AML-193 (cell line): Measurements from ENCODE around the gene GLB1L2.

Experiments
- DNase-seq, 2 experiments: peaks; one replicate each; lab custom pipeline; 2025; lab: John Stamatoyannopoulos, UW

Gene GLB1L2

DNA sequence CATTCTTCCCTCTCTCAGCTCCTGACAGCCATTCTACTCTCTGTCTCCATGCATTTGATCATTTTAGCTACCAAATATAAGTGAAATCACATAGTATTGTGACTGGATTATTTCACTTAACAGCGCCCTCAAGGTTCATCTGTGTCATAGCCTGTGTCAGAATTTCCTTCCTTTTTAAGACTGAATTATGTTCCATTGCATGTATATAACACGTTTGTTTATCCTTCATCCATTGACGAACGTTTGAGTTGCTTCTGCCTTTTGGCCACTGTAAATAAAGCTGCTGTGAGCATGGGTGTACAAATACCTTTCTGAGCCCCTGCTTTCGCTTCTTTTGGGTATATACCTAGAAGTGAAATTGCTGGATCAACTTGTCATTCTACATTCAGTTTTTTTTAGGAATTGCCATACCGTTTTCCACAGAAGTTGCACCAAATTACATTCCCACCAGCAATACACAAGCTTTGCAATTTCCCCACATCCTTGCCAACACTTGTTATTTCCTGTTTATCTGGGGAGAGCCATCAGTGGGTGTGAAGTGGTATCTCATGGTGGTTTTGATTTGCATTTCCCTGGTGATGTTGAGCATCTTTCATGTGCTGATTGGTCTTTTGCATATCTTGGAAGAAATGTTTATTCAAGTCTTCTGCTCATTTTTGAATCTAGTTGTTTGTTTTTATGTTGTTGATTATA is 17.5 kb downstream of the GLB1L2 start:
- DNase-seq = no peak

DNA sequence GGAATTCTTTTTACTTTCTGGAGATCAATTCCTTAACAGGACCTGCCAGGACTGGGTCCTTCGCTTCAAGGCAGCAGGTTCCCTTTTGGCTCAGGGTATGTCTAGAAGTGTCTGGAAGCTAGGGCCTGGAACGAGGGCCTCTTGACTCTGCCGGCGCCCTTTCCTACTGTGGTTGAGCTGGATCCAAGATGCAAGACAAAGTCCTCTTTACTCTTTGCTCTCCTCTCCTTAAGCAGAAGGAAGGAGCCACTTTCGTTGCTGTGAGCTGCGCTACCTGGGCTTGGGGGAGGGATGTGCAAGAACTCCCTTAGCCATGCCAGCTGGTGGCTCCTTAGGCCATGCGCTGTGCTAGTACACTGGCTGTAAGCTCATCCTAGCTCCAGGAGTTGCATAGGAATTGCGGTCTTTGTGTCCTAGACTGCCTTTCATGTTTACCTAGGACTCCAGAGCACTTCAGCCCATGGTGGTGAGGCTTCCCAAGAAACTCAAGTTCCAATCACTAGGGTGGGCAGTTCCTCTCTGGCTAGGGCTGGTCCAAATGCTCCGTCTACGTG is 18.1 kb downstream of the GLB1L2 start:
- DNase-seq = no peak

DNA sequence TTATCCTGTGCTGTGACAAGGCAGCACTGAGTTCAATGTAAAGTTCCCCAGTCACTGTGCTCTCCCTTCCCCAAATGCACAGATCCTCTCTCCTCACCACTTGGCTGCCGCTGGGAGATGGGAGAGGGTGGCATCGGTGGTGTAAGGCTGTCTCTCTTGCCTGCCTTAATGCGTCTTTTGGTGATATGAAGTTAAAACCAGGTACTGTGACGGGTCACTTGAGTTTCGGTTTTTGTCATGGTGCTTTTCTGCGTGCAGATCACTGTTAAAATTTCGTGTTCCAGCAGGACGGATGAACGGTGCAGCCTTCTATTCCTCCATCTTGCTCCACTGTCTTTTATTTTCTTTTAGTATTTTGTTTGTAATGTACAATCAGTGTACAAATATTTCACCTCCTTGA is 18.6 kb downstream of the GLB1L2 start:
- no peak for DNase-seq

DNA sequence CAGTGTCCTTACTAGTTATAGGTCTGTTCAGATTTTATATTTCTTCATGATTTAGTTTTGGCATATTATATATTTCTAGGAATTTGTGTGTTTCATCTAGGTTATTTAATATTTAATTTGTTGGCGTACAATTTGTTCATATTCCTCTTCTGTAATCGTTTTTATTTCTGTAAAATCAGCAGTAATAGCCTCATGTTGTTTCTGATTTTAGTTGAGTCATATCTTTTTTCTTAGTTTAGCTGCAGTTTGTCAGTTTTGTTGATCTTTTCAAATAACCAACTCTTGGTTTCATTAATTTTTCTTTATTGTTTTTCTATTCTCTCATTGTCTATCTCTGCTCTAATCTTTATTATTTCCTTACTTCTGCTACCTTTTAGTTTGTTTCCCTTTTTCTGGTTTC is 20.3 kb downstream of the GLB1L2 start:
- DNase-seq = no peak

DNA sequence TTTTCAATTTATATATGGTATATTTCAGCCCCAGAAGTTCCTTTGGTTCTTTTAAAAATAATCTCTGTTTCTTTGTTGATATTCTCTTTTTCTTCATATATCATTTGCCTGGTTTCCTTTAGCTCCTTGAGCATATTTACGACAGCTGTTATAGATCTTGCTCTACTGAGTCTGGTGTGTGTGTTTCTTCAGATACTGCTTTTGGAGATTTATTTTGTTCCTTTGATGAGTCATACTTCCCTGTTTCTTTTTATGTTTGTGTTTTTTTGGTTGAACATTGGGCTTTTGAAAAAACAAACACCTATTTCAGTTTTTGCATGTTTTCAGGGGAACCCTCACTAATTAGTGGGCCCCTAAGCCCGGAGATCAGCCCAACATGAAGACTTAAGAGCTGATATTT is 23.3 kb downstream of the GLB1L2 start:
- DNase-seq = no peak

DNA sequence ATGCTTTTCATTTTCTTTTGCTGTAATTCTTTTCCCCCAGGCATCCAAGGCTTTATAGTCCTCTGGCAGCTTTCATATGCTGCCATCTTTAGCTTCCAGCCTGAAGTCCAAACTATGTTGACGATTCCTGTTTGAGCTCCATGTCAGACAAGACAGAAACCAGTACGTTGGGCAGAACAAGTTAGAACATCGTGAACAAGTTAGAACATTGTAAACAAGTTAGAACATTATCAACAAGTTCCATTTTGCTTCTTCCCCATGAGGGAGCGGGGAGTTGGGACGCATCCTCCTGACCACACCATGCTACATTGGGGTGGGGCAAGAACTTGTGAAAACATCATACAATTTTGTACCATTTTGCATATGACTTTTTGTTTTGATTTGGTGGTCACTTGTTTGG is 23.9 kb downstream of the GLB1L2 start:
- DNase-seq = no peak

DNA sequence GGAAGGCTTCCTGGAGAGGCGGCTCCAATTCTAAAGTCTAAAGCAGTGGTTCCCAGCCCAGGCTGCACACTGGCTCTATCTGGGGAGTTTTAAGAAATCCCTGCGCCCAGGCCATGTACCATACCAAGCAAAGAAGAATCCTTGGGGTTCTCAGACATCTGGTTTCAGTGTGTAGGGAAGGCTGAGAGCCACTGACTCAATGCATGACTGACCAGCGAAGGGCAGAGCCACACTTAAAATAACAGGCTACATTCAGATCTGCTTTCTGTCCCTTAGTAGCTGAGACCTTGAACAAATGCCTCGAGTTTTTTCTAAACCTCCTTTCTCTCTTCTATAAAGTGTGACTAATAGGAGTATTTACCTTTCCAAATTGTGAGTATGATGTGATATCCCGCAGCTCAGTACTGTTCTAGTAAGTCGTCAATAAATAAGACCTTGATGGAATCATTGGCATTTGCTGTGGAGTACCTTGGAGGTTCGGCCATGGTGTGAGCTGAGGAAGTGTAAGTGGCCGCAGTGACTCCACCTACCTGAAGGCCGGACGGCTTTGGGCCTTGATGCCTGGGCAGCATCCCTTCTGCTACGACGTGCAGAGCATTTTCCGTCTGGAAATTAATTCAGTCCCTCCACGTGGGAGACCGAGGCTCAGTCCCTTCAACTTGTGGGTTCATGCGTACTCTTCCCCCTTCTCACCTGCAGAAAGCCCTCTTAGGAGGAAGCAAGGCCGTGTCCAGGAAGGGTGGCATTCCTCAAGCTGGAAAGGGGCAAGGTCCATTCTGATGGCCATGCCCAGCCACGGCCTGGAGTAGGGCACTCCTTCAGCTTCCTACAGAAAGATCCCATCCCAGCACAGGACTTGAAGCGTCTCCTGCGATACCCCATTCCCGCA is 25.1 kb downstream of the GLB1L2 start:
- DNase-seq = no peak

DNA sequence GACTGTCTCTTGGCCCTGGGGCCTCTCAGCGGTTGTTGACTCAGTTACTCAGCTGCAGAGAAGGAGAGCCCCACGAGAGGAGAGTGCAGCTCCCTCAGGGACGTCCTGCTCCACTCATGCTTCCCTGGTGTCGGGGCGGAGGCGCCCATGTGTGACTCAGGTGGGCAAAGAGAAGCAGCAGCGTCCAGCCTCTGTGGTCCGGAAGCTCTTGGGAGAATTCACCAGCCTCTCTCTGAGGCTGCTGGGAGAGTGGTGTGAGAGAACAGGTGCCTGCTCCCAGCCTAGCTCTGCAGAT is 25.7 kb downstream of the GLB1L2 start:
- DNase-seq = no peak

DNA sequence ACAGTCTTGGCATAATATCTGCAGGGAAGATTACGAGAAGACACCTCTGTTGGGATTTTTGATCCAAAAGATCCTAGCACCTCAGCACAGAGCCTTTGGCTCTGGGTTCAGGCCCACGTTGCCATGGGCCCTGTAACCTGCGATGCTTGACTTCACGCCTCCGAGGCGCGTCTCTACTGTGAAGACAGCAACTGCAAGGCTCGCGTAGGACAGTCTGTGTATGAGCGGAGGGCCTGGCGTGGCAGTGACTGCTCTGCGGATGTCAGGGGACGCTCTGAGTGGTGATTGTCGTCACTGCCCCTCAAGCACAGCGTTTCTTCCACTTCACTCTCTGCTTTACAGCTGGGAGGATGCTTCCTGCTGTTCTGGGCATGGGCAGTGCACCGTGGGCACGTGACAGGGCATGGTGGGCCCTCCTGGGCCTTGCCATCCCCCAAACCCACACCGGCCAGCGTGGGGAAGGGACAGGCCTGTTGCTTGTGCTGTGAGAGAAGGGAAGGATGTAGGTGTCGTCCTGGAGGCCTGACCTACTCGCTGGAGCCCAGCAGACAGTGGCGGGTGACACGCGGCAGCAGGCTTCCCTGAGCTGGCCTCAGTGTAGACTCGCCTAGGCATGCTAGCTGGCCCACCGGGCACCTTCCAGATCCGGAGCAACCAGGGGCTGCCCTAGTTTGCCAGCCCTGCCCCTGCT is 26.5 kb downstream of the GLB1L2 start:
- no peak for DNase-seq

DNA sequence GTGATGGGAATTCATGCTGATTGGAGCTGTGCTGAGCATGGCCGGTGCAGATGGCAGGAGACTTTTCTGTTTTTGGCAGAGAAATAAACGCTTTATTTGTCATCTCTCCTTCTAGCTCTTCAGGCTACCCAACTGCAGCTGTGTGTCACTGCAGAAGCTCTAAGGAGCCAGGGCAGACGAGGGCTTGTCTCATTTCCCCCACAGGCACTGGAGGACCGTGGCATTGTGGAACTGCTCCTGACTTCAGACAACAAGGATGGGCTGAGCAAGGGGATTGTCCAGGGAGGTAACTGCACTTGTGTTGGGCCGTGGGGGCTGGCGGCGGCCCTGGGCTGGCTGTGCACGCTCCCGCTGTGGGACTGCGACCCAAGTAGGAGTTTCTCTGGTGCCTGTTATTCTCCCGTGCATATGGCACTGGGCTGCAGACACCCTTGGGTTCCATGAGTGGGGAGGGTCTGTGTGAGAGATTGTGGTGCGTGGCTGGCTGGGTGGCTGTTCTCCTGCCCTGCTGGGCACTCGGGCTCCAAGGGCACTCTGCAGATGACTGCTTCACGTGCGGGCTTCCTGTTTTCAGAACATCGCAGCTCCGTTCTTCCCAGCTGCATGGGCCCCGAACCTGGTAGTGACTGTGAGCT is 27.2 kb downstream of the GLB1L2 start:
- no peak for DNase-seq

DNA sequence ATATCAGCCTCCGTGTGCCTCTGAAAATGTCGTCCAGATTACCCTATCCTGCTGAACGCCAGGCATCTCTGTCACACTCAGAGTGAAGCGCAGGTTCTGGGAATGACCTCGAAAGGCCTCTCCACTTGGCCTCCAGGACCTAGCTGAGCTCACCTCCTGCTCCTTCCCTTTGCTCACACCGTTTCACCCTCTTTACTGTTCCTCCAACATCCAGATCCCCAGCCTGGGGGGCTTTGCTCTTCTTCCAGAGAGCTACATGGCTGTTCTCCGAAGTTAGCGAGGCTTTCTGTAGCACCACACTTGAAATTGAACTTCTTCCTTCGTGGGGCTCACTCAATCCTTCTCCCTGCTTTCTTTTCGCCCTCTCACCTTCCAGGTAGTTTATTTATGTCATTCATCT is 27.9 kb downstream of the GLB1L2 start:
- DNase-seq = no peak

DNA sequence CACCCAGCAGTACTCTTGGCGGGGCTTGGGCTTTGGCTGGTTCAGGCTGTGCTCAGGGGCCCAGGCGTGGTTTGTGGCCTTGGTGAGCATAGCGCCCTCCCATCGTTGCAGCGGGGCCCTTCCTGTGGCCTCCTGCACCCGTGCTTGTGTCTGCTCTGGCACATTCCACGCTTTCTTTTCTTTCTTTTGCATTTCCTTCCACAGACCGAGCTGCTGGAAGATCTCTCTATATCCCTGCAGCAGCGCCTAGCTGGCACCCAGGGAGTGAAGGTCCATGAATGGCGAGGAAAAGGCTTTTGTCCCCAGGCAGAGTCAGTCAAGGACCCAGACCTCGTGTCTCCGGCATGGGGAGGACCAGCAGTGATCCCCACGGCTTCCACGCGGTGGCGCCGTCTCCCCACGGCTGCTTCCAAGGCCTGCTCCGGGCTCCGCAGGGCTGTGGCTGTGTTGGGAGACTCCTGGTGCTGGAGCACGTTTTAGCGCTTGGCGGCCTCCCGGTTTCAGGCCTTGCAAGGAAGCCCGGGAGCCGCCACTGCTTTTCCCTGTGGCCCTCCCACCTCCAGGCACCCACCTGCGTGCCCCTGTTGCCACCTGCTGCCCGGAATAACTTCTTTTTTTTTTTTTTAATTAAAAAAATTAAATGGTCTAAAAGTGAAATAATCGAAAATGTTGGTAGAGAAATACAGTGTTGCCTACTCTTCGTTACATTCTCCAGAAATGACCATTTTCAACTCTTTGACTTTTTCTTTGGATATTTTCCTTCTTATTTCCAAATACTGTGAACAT is 28.5 kb downstream of the GLB1L2 start:
- peak; percentile 24 to 32 for DNase-seq

DNA sequence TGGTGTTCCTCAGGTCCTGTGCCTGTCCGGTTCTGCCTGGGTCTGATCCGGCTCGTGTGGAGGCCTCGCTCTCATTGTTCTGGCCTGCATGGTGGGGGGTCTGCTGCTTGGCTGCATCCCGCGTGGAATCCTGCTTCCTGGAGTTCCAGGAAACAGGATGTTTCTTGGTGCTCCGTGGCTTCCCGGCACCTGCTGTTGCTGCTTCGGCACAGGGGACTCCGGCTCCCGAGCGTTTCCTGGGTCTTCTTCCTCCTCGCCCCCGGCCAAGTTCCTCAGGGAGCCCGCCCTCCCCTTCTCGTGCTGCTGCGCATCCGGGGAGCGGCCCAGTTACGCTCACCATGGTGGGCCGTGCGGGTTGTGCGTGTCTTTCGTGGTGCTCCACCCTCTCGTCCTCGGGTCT is 29.9 kb downstream of the GLB1L2 start:
- no peak for DNase-seq

DNA sequence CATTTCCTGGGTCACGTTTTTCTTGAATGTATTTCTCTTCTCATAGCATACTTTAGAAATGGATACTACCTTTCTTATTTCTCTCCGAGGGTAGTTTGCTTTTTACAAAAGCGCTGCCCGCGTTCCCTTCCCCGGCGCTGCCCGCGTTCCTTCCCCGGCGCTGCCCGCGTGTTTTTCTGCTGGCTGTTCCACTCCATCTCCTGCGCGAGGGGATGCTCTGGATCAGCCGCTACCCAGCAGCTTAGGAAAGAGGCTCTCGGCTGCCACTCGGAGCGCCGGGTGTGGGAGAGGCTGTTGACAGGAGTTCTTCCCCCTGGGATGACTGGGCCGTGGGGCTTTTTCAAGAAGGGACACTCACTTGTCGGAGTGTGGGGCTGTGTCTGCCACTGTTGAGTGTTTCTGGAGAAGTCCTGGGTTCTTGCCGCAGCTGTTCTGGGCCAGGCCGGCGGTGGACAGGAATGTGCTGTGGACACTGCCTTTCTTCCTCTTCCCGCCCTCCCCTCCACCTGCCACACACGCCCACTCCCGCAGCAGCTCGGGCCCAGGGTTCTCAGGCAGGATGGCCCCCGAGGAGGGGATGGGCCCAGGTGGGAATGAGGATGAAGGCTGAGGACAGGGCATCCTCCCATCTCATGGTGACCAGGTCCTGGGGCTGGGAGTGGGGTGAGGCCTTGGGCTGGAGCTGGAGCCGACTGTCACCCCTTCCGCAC is 30.6 kb downstream of the GLB1L2 start:
- DNase-seq = no peak

DNA sequence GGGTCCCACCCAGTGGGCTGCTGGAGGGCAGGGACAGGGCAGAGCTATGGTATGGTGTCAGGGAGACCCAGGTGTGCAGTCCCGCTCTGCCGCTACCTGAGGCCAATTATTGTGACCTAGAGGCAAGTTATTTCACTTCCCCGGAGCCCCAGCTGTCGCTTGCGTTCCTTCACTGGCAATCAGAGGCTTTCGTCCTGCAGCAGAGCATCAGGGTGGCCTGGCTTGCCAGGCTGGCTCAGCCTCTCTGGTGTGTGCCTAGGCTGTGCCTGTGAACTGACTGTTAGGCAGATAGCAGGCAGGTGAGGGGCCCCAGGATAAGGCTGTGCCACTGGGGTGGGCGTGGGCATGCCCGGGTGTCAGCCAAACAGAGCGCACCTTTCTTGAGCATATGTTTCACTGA is 31.4 kb downstream of the GLB1L2 start:
- DNase-seq = no peak

DNA sequence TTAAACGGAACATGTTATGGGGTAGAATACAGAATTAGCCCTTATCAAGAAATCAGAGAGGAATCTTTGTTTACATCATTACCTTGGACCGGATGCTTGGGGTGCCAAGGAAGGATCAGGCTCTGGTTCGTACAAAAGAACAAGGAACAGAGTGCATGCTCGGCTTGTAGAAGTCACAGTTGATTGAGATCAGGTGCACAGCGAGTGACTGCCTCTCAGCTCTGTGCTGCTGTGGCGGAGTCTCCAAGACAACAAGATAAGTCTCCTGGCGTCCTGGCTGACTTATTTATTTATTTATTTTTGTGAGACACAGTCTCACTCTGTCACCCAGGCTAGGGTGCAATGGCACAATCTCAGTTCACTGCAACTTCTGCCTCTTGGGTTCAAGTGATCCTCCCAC is 31.8 kb downstream of the GLB1L2 start:
- no peak for DNase-seq

DNA sequence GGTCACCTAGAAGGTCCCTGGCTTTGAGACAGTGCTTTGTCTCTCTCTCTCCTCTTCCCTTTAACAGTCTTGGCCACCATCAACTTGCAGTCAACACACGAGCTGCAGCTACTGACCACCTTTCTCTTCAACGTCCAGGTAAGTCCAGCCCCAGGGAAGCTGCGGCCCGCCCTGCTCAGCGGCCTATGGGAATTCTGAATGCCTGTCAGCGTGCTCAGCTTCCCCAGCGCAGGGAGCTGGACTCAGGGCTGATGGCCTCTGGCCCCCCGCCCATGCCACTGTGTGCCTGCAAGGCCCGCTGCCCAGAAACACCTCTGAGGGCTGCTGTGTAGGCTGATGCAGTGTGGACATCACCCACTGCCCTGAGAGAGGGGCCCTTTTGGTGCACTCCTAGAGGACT is 32.5 kb downstream of the GLB1L2 start:
- no peak for DNase-seq

DNA sequence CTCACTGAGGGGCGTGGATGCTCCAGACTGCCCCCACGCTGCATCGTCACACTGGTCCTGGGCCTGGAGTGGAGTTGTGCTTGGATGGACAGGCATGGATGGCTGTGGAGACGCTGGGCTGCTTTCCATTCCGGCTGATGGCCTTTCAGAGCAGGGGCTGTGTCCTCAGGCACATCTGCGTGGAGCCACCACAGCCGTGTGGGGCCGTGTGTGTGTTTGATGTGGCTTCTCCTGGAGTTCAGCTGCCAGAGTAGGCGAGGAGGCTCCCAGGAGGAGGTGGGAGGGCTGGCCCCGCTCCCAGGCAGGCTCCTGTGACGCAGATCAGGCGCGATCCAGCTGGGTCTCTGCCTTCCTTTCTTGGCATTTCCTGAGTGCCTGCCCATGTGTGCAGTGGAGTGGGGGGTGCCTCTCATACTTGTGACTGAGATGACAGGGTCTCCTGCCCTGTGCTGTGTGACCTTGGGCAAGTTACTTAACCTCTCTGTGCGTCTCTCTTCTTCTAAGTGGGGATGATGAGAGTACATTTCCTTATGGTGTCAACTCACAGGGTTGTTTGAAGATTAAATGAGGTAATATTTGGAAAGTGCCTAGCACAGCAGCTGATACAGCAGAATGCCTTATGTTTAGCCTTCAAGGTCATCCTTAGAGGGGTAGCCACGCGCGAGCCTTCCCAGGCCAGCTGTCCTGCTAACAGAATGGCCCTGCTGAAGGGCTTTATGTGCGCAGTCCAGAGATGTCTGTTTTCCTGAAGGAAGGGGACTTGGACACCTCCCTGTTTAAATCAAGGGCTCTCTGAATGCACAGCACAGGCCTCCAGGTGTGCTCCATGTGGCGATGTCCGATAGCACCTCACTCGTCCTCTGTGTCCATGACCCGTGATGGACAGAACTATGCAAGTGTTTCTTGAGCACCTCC is 33.5 kb downstream of the GLB1L2 start:
- DNase-seq = no peak

DNA sequence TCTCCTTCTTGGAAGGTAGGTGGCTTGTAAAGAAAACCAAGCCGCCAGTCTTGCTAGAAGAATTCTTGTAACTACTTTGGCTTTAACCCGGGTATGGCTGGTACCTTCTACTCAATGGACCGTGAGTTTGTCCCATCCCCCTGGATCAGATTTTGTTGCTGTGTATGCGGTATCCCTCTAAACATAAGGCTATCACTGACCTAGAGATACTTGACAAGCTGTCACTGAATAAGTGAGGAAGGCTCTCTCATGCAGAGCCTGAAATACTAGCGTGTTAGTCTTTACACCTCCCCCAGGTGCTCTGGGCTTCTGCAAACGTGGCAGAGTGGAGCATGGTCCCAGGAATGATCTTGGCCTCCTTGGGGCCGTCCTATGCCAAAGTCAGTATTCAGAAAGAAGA is 34.5 kb downstream of the GLB1L2 start:
- DNase-seq = no peak

DNA sequence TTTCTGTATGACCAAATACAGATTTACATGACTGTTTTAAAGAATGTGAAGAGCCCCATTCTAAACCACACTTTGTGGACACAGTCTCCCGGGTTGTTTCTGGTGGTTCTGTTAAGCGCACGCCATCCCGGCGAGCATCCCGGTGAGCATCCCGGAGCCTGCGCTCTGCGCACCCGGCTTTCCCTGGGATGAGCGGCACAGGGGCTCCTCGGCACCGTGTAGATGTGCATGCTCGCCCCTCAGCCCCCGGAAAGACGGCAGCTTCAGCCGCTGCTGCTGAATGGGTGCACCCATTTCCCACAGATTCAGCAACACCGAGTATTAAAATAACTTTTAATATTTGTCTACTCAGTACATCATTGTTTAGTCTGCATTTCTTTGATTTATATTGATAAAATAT is 36.0 kb downstream of the GLB1L2 start:
- no peak for DNase-seq
